PC-9 (cell line): ENCODE measurements around the gene TUBB4B.

Experiments
- CTCF ChIP-seq: fragments of 200-600 bp; sonication (generic); conservative IDR thresholded peaks from 2 replicates; pipeline ENCODE4 v1.6.1; 2017; ENCODE audit warnings: mixed run types, antibody characterized with exemption, mild to moderate bottlenecking, moderate library complexity
- EZH2 ChIP-seq: fragments of 200-600 bp; sonication (generic); IDR thresholded peaks from 2 replicates; pipeline ENCODE4 v1.8.0; 2017; ENCODE audit warnings: antibody characterized with exemption, low read depth

GRCh38 chr9:137228506-137228967 lies 12.6 kb upstream of the TUBB4B start:
- TF ChIP-seq CTCF (no peak), EZH2 (no peak)
